GDM1 (cell line): ENCODE results near the gene POGLUT2.
A peak's percentile ranks its signal among the peaks of the same experiment; 100 is the strongest.

ENCODE experiments used
- DNase-seq: peaks from one replicate; lab custom pipeline; 2025; lab: John Stamatoyannopoulos, UW

Gene POGLUT2

GRCh38 chr13:102798581-102799425 lies at the start of gene POGLUT2, which contains the start of gene BIVM:
TSS of gene POGLUT2 (minus strand) at chr13:102798976. CDS start at chr13:102798670, 306 bp downstream.
TSS of gene BIVM (plus strand) at chr13:102799119. CDS start at chr13:102807268, 8,149 bp downstream.
- DNase-seq = peak; percentile 84

GRCh38 chr13:102847272-102848234 lies 48.8 kb upstream of the POGLUT2 start:
- peak; percentile 17 for DNase-seq

DNA sequence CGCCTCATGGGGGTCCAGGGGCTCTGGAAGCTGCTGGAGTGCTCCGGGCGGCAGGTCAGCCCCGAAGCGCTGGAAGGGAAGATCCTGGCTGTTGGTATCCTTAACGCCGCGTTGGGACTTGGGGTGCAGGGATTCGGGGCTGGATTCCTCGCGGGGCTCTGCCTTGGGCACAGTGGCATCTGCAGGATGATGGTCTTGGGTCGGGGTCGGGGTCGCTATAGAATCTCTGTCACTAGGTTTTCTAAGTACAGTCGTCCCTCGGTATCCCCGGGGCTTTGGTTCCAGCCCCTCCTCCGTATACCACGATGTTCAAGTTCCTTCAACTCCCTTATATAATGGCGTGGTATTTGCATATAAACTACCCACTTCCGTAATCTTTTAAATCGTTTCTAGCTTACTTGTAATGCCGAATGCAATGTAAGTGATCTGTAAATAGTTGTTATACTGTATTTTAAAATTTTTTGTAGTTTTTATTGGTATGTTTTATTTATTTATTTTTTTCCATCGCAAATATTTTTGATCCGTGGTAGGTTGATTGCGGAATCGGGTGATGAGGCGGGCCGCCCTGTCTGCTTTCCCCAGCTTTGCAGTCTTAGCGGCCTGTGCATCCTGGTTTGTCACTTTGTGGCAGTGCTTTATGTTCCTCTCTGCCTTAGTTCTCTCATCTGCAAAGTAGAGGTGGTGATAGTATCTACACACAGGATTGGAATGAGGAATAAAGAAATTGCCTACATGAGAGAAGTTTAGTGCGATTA lies 47.7 kb upstream of the POGLUT2 start:
- DNase-seq = peak; percentile 32

DNA sequence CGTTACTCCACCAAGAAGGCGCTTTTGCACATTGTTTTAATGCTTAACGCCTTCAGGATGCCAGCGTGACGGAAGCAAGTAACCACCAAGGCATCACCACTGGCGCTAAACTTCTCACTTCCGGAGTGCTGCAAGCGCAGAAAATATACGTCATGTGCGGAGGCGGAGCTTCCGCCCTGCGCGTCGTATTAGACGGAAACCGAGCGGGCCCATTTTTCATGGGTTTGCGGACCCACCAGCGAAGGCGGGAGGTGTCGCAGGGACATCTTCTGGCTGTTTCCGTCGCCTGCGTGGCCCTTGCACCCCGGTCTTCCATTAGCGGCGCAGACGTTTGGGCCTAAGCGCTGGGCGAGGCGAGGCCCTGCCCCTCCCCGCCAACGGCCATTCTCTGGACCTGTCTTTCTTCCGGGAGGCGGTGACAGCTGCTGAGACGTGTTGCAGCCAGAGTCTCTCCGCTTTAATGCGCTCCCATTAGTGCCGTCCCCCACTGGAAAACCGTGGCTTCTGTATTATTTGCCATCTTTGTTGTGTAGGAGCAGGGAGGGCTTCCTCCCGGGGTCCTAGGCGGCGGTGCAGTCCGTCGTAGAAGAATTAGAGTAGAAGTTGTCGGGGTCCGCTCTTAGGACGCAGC lies 47.0 kb upstream of the POGLUT2 start, which contains the start of gene ERCC5:
TSS of gene ERCC5 (plus strand) at position 403 of the 631 bp plus-strand sequence. CDS start 235 bp downstream, outside the sequence.
- DNase-seq = peak; percentile 97

DNA sequence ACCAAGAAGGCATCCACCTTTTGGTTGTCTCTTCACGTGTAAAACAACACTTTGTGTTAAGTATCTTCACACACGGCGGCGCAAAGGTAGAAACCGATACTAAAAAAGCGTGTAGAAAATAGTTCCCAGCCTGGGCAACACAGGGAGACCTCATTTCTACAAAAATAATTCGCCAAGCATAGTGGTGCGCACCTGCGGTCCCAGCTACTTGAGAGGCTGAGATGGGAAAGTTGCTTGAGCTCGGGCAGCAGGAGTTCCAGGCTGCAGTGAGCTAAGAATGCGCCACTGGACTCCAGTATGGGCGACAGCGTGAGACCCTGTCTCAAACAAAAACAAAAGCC lies 46.5 kb upstream of the POGLUT2 start:
- DNase-seq = no peak

GRCh38 chr13:102839462-102839861 lies 40.7 kb upstream of the POGLUT2 start:
- no peak for DNase-seq

- DNase-seq = no peak
Measured at GRCh38 chr13:102838982-102839381, 40.2 kb upstream of the POGLUT2 start.

- no peak for DNase-seq
Measured at GRCh38 chr13:102838273-102838672, 39.5 kb upstream of the POGLUT2 start.

DNA sequence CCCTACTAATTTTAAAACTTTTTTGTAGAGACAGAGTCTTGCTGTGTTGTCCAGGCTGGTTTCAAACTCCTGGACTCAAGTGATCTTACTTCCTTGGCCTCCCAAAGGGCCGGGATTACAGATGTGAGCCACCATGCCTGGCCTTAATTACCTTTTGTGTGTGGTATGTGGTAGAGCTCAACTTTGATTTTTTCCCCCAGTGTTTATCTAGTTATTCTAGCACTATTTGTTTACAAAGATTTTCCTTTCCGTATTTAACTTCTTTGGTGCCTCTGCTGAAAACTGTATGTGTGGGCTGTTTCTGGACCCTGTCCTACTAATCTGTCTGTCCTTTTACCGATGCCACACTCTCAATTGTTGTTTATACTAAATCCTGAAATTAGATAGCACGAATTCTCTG lies 37.7 kb upstream of the POGLUT2 start:
- no peak for DNase-seq

GRCh38 chr13:102830646-102831045 lies 31.9 kb upstream of the POGLUT2 start:
- no peak for DNase-seq

DNA sequence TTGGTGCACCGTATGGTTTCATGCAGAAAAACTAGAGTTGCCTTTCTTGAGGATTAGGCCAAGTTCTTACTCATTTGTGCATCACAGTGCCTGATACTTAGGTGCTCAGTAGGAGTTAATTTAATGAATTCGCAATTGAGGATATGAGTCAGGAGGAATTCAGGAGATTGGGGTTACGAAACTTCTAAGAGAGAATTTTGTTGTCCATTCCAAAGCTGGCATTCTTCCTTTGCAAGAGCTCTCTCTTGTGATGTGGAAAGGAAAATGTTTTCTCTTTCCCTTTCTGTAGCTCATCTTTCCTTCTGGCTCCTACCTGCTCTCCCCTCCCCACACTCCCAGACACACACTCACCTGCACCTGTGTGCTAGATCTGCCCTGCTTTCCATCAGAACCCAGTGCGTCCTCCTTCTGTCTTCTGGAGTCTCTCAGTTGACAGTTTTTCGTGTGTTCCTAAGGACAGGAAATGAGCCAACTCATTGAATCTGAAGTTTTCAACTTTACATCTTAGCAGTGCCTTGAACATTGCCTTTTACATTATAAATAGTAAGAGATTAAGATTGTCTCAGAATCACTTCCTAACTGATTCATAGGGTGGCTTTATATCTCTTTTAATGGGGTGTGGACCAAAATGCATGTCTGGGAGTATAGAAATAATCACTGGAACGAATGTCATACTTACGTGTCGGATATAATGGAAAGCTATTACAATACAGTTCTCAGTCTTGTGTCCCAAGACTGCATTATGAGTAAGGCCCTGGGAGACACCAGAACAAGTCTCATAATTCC lies 27.3 kb upstream of the POGLUT2 start:
- no peak for DNase-seq

DNA sequence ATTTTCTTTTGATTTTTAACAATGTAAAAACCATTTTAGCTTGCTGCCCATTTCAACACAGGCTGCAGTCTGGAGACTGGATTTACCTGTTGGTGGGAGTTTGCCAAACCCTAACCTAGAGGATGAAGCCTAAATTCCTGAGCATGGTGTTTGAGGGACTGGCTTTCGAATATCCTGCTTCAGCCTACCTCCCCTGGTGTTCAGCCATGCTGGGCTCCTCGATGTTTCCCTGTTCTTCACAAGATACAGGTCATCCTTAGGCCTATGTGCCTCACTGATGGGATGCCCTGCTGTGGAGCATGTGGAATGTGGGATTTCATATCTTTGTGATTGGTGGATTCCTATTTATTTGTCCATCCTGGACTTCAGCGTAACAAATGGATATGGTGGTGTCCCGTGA lies 26.6 kb upstream of the POGLUT2 start:
- no peak for DNase-seq

- DNase-seq = no peak
Measured at GRCh38 chr13:102817907-102818306, 19.1 kb upstream of the POGLUT2 start.

GRCh38 chr13:102817241-102817640 lies 18.5 kb upstream of the POGLUT2 start:
- DNase-seq = no peak

GRCh38 chr13:102816708-102817107 lies 17.9 kb upstream of the POGLUT2 start:
- DNase-seq = no peak

DNA sequence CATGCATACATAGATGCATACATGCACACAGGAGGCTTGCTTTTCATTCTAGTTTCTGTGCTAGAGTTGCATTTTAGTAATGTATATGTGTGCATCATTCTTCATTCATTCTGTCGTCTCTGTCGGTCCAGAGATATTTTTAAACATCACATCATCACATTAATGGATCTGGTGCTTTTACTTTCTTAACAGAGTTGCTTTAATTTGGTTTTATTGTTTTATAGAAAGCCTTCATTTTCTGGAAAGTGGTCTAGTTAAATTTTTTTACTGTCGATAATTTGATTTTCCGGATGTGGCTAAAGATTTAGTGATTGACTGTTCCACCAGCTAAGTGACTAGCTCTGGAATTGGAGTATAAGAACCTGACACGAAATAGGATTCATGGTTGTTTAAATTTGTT lies 17.0 kb upstream of the POGLUT2 start:
- DNase-seq = no peak

- no peak for DNase-seq
Measured at GRCh38 chr13:102814793-102815192, 16.0 kb upstream of the POGLUT2 start.

- DNase-seq = no peak
Measured at GRCh38 chr13:102814025-102814607, 15.3 kb upstream of the POGLUT2 start.

DNA sequence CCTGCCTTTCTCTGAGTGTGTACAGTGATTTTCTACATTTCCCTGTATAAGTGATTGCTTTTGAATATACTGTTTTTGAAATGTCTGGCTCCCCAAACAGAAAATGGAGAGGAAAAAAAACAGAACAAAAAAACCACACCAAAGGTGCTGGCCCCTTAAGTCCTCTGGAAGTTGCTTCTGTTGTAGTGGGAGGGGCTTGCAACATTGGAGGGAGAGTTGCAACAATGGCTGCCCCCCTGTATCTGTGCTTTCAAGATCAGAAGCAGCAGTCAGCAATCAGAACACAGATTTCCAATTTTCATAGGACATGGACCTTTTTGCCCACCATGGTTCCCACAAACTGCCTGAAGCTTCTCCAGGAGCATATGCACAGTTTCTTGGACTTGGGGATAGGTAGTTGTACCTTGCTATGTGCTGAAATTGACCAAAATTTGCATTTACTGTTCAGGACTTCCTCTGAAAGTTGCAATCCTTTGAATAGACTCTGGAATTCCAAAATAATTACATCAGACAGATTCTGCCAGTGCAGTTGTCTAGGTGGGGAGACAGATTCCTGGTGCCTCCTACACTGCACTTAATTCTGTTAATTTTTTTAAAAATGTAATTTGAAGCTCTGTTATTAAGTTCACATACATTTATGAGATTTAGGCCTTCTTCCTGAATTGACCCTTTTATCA lies 14.0 kb upstream of the POGLUT2 start:
- DNase-seq = no peak

DNA sequence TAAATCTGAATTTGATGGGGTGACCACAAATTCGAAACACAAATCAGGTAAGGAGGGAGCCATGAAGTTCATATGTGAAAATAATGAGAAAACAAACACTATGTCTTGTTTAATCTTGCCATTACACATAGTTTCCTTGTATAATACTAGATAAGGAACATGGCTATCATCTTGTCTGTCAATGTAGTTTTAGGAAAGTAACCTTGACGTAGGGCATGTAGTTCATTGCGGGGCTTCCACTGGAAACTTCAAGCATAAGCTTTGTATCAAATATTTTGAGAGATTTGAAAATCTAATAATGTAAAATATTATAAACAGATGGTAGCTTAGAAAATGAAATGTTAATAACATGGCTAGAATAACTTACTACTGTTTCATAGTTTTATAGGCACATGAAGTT lies 8.9 kb upstream of the POGLUT2 start:
- DNase-seq = no peak
